HL-60 (cell line): ENCODE measurements around the gene NKX2-2.

ENCODE experiments used
- DNase-seq, 2 experiments: peaks; one replicate each; pipeline ENCODE4 v3.0.0-alpha.2; 2010 to 2020; ENCODE audit warnings: low read depth in 1 of 2, low spot score in 1 of 2
- H3K27ac ChIP-seq: fragments of 250-450 bp; sonication (Bioruptor Pico); replicated peaks from 2 replicates; pipeline ENCODE4 v1.5.1; 2020; ENCODE audit warnings: mild to moderate bottlenecking, moderate library complexity
- H3K27me3 ChIP-seq: fragments of 250-450 bp; sonication (Bioruptor Pico); 2 replicates; pipeline ENCODE4 v1.5.1; 2021; ENCODE audit warnings: mild to moderate bottlenecking, moderate library complexity; ENCODE audit not compliant: insufficient read depth, poor library complexity, severe bottlenecking
- H3K4me3 ChIP-seq: replicated peaks from 2 replicates; pipeline ENCODE4 v1.5.1; 2011; ENCODE audit warnings: mild to moderate bottlenecking, control low read depth, low read length; ENCODE audit not compliant: insufficient read depth
- CTCF ChIP-seq: IDR thresholded peaks from one replicate; pipeline ENCODE4 v1.5.1; 2011; ENCODE audit warnings: low read length, control low read depth, inconsistent platforms; ENCODE audit not compliant: insufficient read depth
- GABPA ChIP-seq: IDR thresholded peaks from 2 replicates; pipeline ENCODE4 v1.6.1; 2012; ENCODE audit warnings: low read depth
- POLR2AphosphoS5 ChIP-seq: IDR thresholded peaks from 2 replicates; pipeline ENCODE4 v1.6.1; 2012; ENCODE audit warnings: low read depth
- SPI1 ChIP-seq: IDR thresholded peaks from 2 replicates; pipeline ENCODE4 v1.6.1; 2012; ENCODE audit warnings: low read depth, mild to moderate bottlenecking, borderline replicate concordance
- TF ChIP-seq, protein P1 (sequence below): IDR thresholded peaks from 2 replicates; pipeline ENCODE4 v1.6.1; 2012; ENCODE audit warnings: low read depth; ENCODE audit not compliant: insufficient replicate concordance

Gene NKX2-2

GRCh38 chr20:21554376-21554890 is 40.6 kb upstream of the NKX2-2 start:
- Histone ChIP-seq H3K27me3 (peaks cover 11% of the 10 kb centered on the region), H3K27ac (no peak overlapping the region), H3K4me3 (no peak overlapping the region)
- TF ChIP-seq CTCF (no peak), GABPA (no peak), POLR2AphosphoS5 (no peak), SPI1 (no peak)
- TF ChIP-seq, protein P1, sequence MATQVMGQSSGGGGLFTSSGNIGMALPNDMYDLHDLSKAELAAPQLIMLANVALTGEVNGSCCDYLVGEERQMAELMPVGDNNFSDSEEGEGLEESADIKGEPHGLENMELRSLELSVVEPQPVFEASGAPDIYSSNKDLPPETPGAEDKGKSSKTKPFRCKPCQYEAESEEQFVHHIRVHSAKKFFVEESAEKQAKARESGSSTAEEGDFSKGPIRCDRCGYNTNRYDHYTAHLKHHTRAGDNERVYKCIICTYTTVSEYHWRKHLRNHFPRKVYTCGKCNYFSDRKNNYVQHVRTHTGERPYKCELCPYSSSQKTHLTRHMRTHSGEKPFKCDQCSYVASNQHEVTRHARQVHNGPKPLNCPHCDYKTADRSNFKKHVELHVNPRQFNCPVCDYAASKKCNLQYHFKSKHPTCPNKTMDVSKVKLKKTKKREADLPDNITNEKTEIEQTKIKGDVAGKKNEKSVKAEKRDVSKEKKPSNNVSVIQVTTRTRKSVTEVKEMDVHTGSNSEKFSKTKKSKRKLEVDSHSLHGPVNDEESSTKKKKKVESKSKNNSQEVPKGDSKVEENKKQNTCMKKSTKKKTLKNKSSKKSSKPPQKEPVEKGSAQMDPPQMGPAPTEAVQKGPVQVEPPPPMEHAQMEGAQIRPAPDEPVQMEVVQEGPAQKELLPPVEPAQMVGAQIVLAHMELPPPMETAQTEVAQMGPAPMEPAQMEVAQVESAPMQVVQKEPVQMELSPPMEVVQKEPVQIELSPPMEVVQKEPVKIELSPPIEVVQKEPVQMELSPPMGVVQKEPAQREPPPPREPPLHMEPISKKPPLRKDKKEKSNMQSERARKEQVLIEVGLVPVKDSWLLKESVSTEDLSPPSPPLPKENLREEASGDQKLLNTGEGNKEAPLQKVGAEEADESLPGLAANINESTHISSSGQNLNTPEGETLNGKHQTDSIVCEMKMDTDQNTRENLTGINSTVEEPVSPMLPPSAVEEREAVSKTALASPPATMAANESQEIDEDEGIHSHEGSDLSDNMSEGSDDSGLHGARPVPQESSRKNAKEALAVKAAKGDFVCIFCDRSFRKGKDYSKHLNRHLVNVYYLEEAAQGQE = no peak
- DNase-seq = no peak

DNA sequence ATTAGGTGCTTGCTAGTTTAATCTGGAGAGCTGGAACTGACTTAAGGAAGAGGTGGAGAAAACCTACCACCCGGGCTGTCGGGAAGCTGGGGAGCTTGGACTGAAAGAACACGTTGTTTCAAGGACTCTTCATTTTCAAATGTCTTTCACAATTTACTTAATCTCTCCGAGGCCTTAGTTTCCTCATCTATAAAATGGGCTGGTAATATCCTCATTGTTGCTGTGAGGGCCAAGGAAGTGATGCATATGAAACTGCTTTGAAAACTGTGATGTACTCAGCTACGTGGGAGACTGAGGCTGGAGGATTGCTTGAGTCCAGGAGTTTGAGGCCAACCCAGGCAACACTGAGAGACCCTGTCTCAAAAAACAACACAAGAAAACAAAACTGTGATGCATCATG is 36.7 kb upstream of the NKX2-2 start:
- H3K4me3 ChIP-seq = no peak overlapping the region
- DNase-seq = no peak
- peaks cover 11% of the 10 kb centered on the region for H3K27me3 ChIP-seq
- TF ChIP-seq POLR2AphosphoS5 (no peak), GABPA (no peak), CTCF (no peak), SPI1 (no peak)
- TF ChIP-seq, protein P1 = no peak
- H3K27ac ChIP-seq = no peak overlapping the region

DNA sequence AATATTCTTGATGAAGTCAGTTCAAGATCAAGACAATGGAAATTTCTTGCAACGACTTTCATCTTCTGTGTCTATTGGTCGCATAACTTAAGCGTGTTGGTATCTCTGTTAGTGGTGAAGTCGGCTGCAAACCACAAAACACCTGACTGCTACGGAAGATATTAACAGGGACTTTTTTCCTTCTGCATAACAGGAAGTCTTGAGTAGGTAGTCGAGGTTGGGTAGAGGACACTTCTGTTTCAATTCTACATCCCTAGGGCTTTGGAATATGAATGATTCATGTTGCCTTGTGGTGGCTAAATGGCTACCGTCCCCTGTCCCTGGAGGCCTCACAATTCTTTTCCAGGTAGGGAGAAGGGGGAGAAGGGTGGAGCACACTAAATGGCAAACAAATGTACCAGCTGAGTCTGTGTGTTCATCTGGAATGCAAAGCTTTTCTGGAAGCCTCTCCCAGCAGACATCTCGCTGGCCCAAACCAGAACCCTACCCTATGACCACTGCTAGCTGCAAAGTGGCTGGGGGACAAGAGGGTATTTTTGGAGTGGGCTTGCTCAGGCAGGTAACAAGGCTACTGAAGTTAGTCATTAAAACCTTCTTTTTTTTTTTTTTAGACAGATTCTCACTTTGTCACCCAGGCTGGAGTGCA is 34.6 kb upstream of the NKX2-2 start:
- Histone ChIP-seq H3K27ac (no peak overlapping the region), H3K27me3 (peaks cover 7% of the 10 kb centered on the region), H3K4me3 (no peak overlapping the region)
- TF ChIP-seq GABPA = no peak
- no peak for TF ChIP-seq CTCF
- no peak for TF ChIP-seq POLR2AphosphoS5
- TF ChIP-seq SPI1 = no peak
- TF ChIP-seq, protein P1 = no peak
- no peak for DNase-seq
